ENCODE data around the gene AMPH. TPM values are rescaled to one million over a fixed set of nuclear protein-coding genes. Genes with fewer than 3 reads are reported as not detected.

AMPH gene
- polyA plus RNA-seq, 1 donor (not counting 4 experiments of a cell fraction or from before 2014, with no cell fraction given): not detected

DNA sequence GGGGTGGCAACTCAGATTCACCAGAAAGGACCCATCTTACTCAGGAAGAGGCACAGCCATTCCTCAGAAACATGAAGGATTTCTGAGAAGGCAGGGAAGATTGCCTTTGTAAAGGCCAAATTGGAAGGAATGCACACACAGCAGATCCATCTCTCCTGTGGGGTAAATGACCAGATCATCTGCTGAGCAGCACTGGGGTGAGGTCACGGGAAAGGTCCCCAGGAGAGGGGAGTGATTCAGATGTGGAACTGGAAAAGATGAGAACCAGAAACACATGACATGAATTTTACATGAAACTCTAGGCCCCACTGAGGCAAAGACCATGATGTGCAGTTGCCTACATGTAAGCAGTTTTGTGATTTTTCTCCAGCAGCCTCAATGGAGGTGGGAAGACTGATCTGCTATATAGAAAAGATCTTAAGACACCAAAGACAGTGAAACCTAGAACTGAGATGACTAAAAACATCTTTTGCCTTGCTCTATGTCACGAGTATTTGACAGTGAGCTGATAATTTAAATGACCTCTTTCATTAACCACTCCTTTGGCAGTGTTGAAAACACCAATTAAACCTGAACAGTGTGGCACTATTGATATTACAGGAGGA, 91.6 kb downstream of the AMPH start:
- Histone ChIP-seq H3K27me3 (ENCODE audit: control insufficient read depth, extremely low read depth, insufficient read depth, low read length) (no peaks in the 10 kb centered on the region), H2AFZ (ENCODE audit: control insufficient read depth, low read length) (no peak overlapping the region), H3K9me3 (ENCODE audit: control insufficient read depth, low read depth, low read length) (no peaks in the 10 kb centered on the region), H3K36me3 (ENCODE audit: control insufficient read depth in 2 of 2, extremely low read depth in 1 of 2, insufficient read depth in 2 of 2, low read length in 2 of 2) (no peaks in the 10 kb centered on the region), H3K79me2 (ENCODE audit: control insufficient read depth, insufficient read depth, low read length) (no peaks in the 10 kb centered on the region), H3K9ac (ENCODE audit: control insufficient read depth, extremely low read depth, insufficient read depth, low read length) (no peak overlapping the region), H3K9me1 (ENCODE audit: control insufficient read depth, extremely low read depth, insufficient read depth, low read length) (no peaks in the 10 kb centered on the region), H4K20me1 (ENCODE audit: control insufficient read depth, extremely low read depth, insufficient read depth, low read length) (no peaks in the 10 kb centered on the region), H3K27ac (ENCODE audit: control insufficient read depth, insufficient read depth, low read length) (no peak overlapping the region), H3K4me1 (ENCODE audit: control insufficient read depth, extremely low read depth, insufficient read depth, low read length) (no peaks in the 10 kb centered on the region), H3K4me3 (ENCODE audit: control insufficient read depth in 2 of 3, extremely low read depth in 1 of 3, insufficient read depth in 2 of 3, low read depth in 1 of 3, low read length in 3 of 3) (no peak overlapping the region), H3K4me2 (ENCODE audit: control insufficient read depth, extremely low read depth, insufficient read depth, low read depth, low read length) (no peak overlapping the region)
- TF ChIP-seq, protein P1, sequence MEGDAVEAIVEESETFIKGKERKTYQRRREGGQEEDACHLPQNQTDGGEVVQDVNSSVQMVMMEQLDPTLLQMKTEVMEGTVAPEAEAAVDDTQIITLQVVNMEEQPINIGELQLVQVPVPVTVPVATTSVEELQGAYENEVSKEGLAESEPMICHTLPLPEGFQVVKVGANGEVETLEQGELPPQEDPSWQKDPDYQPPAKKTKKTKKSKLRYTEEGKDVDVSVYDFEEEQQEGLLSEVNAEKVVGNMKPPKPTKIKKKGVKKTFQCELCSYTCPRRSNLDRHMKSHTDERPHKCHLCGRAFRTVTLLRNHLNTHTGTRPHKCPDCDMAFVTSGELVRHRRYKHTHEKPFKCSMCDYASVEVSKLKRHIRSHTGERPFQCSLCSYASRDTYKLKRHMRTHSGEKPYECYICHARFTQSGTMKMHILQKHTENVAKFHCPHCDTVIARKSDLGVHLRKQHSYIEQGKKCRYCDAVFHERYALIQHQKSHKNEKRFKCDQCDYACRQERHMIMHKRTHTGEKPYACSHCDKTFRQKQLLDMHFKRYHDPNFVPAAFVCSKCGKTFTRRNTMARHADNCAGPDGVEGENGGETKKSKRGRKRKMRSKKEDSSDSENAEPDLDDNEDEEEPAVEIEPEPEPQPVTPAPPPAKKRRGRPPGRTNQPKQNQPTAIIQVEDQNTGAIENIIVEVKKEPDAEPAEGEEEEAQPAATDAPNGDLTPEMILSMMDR (optimal IDR thresholded peaks at IDR 0.05 in 1 of 3, IDR thresholded peaks at IDR 0.05 in 1 of 3, conservative IDR thresholded peaks at IDR 0.05 in 1 of 3; ENCODE audit: extremely low read depth in 1 of 3, insufficient read depth in 2 of 3, low read length in 3 of 3): no peak
- TF ChIP-seq EZH2 (IDR thresholded peaks at IDR 0.05; ENCODE audit: low read length): no peak
- dilution Hi-C loops (cut with MboI; ENCODE audit: extremely low pct_ligation_motif_present, low sequenced_read_pairs): no loop called here
- DNase-seq (ENCODE audit: low read depth, low spot score): no peak
- no peak for FAIRE-seq

- no peak overlapping the region for H3K4me3 ChIP-seq (ENCODE audit: control insufficient read depth in 2 of 3, extremely low read depth in 1 of 3, insufficient read depth in 2 of 3, low read depth in 1 of 3, low read length in 3 of 3)
- H2AFZ ChIP-seq (ENCODE audit: control insufficient read depth, low read length): no peak overlapping the region
- no peak for FAIRE-seq
- dilution Hi-C loops (cut with MboI; ENCODE audit: extremely low pct_ligation_motif_present, low sequenced_read_pairs): no loop called here
- H3K27me3 ChIP-seq (ENCODE audit: control insufficient read depth, extremely low read depth, insufficient read depth, low read length): no peaks in the 10 kb centered on the region
- H3K79me2 ChIP-seq (ENCODE audit: control insufficient read depth, insufficient read depth, low read length): no peaks in the 10 kb centered on the region
- no peak overlapping the region for H3K4me2 ChIP-seq (ENCODE audit: control insufficient read depth, extremely low read depth, insufficient read depth, low read depth, low read length)
- no peaks in the 10 kb centered on the region for H3K36me3 ChIP-seq (ENCODE audit: control insufficient read depth in 2 of 2, extremely low read depth in 1 of 2, insufficient read depth in 2 of 2, low read length in 2 of 2)
- no peak overlapping the region for H3K9ac ChIP-seq (ENCODE audit: control insufficient read depth, extremely low read depth, insufficient read depth, low read length)
- no peak overlapping the region for H3K27ac ChIP-seq (ENCODE audit: control insufficient read depth, insufficient read depth, low read length)
- no peaks in the 10 kb centered on the region for H3K9me3 ChIP-seq (ENCODE audit: control insufficient read depth, low read depth, low read length)
- no peaks in the 10 kb centered on the region for H4K20me1 ChIP-seq (ENCODE audit: control insufficient read depth, extremely low read depth, insufficient read depth, low read length)
- TF ChIP-seq EZH2 (IDR thresholded peaks at IDR 0.05; ENCODE audit: low read length): no peak
- TF ChIP-seq, protein P1 (optimal IDR thresholded peaks at IDR 0.05 in 1 of 3, IDR thresholded peaks at IDR 0.05 in 1 of 3, conservative IDR thresholded peaks at IDR 0.05 in 1 of 3; ENCODE audit: extremely low read depth in 1 of 3, insufficient read depth in 2 of 3, low read length in 3 of 3): no peak
- DNase-seq (ENCODE audit: low read depth, low spot score): no peak
- H3K4me1 ChIP-seq (ENCODE audit: control insufficient read depth, extremely low read depth, insufficient read depth, low read length): no peaks in the 10 kb centered on the region
- H3K9me1 ChIP-seq (ENCODE audit: control insufficient read depth, extremely low read depth, insufficient read depth, low read length): no peaks in the 10 kb centered on the region
Measured at GRCh38 chr7:38535073-38535472, 96.1 kb downstream of the AMPH start.
